HG02840 (cell line): ENCODE results near the gene TSEN2.
"Not testable (repeated sequence)": the region's sequence is repeated elsewhere in the genome, so short reads cannot be mapped to it uniquely, and the experiment has no call there.

Source experiments
- ATAC-seq: cut with Tn5 transposase; IDR thresholded peaks from one replicate; pipeline ENCODE4 v1.9.1; 2021; ENCODE audit warnings: mild to moderate bottlenecking, moderate library complexity, moderate number of reproducible peaks; ENCODE audit not compliant: unreplicated experiment, low FRiP score

Gene TSEN2

GRCh38 chr3:12470680-12471079, 13.6 kb upstream of the TSEN2 start:
- ATAC-seq = no peak

- ATAC-seq = no peak
These were observed 13.0 kb upstream of the TSEN2 start for GRCh38 chr3:12471241-12471640.

- ATAC-seq = no peak
These were observed 12.2 kb upstream of the TSEN2 start for GRCh38 chr3:12472000-12472610.

- ATAC-seq = no peak
These were observed 11.5 kb upstream of the TSEN2 start for GRCh38 chr3:12472796-12473195.

- ATAC-seq = no peak
These were observed 10.8 kb upstream of the TSEN2 start for GRCh38 chr3:12473511-12473910.

- ATAC-seq = no peak
These were observed 7.9 kb upstream of the TSEN2 start for GRCh38 chr3:12476238-12476897.

- ATAC-seq = no peak
These were observed 7.0 kb upstream of the TSEN2 start for GRCh38 chr3:12477256-12477655.

GRCh38 chr3:12478326-12478725, 6.0 kb upstream of the TSEN2 start:
- no peak for ATAC-seq

- not testable (repeated sequence) for ATAC-seq
These were observed 5.1 kb upstream of the TSEN2 start for GRCh38 chr3:12479198-12479597.

GRCh38 chr3:12479919-12480427, 4.3 kb upstream of the TSEN2 start:
- ATAC-seq = no peak

- ATAC-seq = no peak
These were observed 870 bp upstream of the TSEN2 start for GRCh38 chr3:12483410-12483809.

- no peak for ATAC-seq
These were observed 445 bp upstream of the TSEN2 start for GRCh38 chr3:12483872-12484197.

GRCh38 chr3:12484983-12485327, 675 bp downstream of the TSEN2 start:
- ATAC-seq = no peak

- ATAC-seq = no peak
These were observed 1.7 kb downstream of the TSEN2 start for GRCh38 chr3:12486001-12486400.

- ATAC-seq = no peak
These were observed 2.6 kb downstream of the TSEN2 start for GRCh38 chr3:12486916-12487315.

GRCh38 chr3:12487336-12487735, 3.1 kb downstream of the TSEN2 start:
- no peak for ATAC-seq

- no peak for ATAC-seq
These were observed 3.5 kb downstream of the TSEN2 start for GRCh38 chr3:12487786-12488185.

GRCh38 chr3:12489368-12489767, 5.1 kb downstream of the TSEN2 start:
- ATAC-seq = no peak

- no peak for ATAC-seq
These were observed 5.6 kb downstream of the TSEN2 start for GRCh38 chr3:12489832-12490231.

- ATAC-seq = no peak
These were observed 6.3 kb downstream of the TSEN2 start for GRCh38 chr3:12490547-12490946.

- ATAC-seq = no peak
These were observed 11.6 kb downstream of the TSEN2 start for GRCh38 chr3:12495749-12496452.

GRCh38 chr3:12496453-12496761, 12.1 kb downstream of the TSEN2 start:
- ATAC-seq = no peak
